ENCODE results near the gene BAG1.

Gene BAG1

GRCh38 chr9:33233626-33234342, 30.7 kb downstream of the BAG1 start:
- no peak for DNase-seq (ENCODE audit: insufficient read length, low spot score)
- no peak for FAIRE-seq
- no peak for TF ChIP-seq CTCF (IDR thresholded peaks at IDR 0.05; ENCODE audit: insufficient read depth, missing control alignments)

GRCh38 chr9:33232815-33233214, 31.7 kb downstream of the BAG1 start:
- no peak for TF ChIP-seq CTCF (IDR thresholded peaks at IDR 0.05; ENCODE audit: insufficient read depth, missing control alignments)
- FAIRE-seq: no peak
- DNase-seq (ENCODE audit: insufficient read length, low spot score): no peak

- no peak for TF ChIP-seq CTCF (IDR thresholded peaks at IDR 0.05; ENCODE audit: insufficient read depth, missing control alignments)
- FAIRE-seq (no peak), DNase-seq (ENCODE audit: insufficient read length, low spot score) (no peak)
Observed at GRCh38 chr9:33231623-33231942, 32.9 kb downstream of the BAG1 start.

- no peak for TF ChIP-seq CTCF (IDR thresholded peaks at IDR 0.05; ENCODE audit: insufficient read depth, missing control alignments)
- no peak for DNase-seq (ENCODE audit: insufficient read length, low spot score)
- no peak for FAIRE-seq
Observed at GRCh38 chr9:33230756-33231622, 33.5 kb downstream of the BAG1 start.

- no peak for FAIRE-seq
- TF ChIP-seq CTCF (IDR thresholded peaks at IDR 0.05; ENCODE audit: insufficient read depth, missing control alignments): peak; percentile 45
Observed at GRCh38 chr9:33229359-33230114, 35.0 kb downstream of the BAG1 start.

GRCh38 chr9:33228606-33229005, 35.9 kb downstream of the BAG1 start:
- no peak for FAIRE-seq
- no peak for DNase-seq (ENCODE audit: insufficient read length, low spot score)
- TF ChIP-seq CTCF (IDR thresholded peaks at IDR 0.05; ENCODE audit: insufficient read depth, missing control alignments): no peak

More at GRCh38 chr9:33229359-33230114, 35.0 kb downstream of the BAG1 start:
- no peak for DNase-seq (ENCODE audit: insufficient read length, low spot score)
